ENCODE results near the gene CTTNBP2. TPM values are rescaled to one million over a fixed set of nuclear protein-coding genes. Genes with fewer than 3 reads are reported as not detected.

The CTTNBP2 gene
- total RNA-seq, 4 donors from 2014 or later, result 3.1 to 31.4 (median 4.8) TPM

DNA sequence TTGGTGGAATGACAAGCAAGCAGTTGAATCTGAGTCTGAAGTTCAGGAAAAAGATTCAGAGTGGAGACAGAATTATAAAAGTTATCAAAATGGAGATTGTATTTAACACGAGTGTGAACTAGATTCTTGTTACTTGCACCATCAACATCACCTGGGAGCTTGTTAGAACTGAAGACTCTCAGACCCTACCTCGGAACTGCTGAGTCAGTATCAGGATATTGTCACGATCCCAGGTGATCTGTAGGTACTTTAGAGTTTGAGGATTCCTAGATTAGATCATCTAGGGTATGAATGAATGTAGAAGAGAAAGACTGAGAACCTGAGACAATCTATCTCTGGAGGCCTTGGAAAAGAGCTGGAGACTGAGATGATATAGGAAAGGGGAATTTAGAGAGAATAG, 194.1 kb downstream of the CTTNBP2 start:
- Histone ChIP-seq H3K27me3 (no peaks in the 10 kb centered on the region), H3K36me3 (no peaks in the 10 kb centered on the region), H3K4me3 (no peak overlapping the region), H3K4me1 (peaks cover 0 to 8% (median 0%) of the 10 kb centered on the region in 4 donors), H3K9me3 (no peaks in the 10 kb centered on the region), H3K27ac (no peak overlapping the region)
- TF ChIP-seq POLR2A (IDR thresholded peaks at IDR 0.05), result no peak
- TF ChIP-seq, protein P1, sequence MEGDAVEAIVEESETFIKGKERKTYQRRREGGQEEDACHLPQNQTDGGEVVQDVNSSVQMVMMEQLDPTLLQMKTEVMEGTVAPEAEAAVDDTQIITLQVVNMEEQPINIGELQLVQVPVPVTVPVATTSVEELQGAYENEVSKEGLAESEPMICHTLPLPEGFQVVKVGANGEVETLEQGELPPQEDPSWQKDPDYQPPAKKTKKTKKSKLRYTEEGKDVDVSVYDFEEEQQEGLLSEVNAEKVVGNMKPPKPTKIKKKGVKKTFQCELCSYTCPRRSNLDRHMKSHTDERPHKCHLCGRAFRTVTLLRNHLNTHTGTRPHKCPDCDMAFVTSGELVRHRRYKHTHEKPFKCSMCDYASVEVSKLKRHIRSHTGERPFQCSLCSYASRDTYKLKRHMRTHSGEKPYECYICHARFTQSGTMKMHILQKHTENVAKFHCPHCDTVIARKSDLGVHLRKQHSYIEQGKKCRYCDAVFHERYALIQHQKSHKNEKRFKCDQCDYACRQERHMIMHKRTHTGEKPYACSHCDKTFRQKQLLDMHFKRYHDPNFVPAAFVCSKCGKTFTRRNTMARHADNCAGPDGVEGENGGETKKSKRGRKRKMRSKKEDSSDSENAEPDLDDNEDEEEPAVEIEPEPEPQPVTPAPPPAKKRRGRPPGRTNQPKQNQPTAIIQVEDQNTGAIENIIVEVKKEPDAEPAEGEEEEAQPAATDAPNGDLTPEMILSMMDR (IDR thresholded peaks at IDR 0.05), result no peak
- DNase-seq, result no peak

GRCh38 chr7:117675497-117676435, 197.5 kb downstream of the CTTNBP2 start:
- H3K27ac ChIP-seq, result no peak overlapping the region
- DNase-seq, result no peak

GRCh38 chr7:117674617-117675016, 198.6 kb downstream of the CTTNBP2 start:
- no peaks in the 10 kb centered on the region for H3K4me1 ChIP-seq
- H3K36me3 ChIP-seq, result no peaks in the 10 kb centered on the region
- no peak overlapping the region for H3K27ac ChIP-seq
- H3K9me3 ChIP-seq, result no peaks in the 10 kb centered on the region
- H3K27me3 ChIP-seq, result no peaks in the 10 kb centered on the region
- no peak for DNase-seq
- no peak overlapping the region for H3K4me3 ChIP-seq
- TF ChIP-seq, protein P1 (IDR thresholded peaks at IDR 0.05), result no peak
- TF ChIP-seq POLR2A (IDR thresholded peaks at IDR 0.05), result no peak

More at GRCh38 chr7:117675497-117676435, 197.5 kb downstream of the CTTNBP2 start:
- no peak overlapping the region for H3K4me3 ChIP-seq
- no peak for TF ChIP-seq POLR2A (IDR thresholded peaks at IDR 0.05)
- TF ChIP-seq, protein P1 (IDR thresholded peaks at IDR 0.05), result no peak
- H3K4me1 ChIP-seq, result no peaks in the 10 kb centered on the region
- no peaks in the 10 kb centered on the region for H3K9me3 ChIP-seq
- no peaks in the 10 kb centered on the region for H3K36me3 ChIP-seq
- H3K27me3 ChIP-seq, result no peaks in the 10 kb centered on the region

GRCh38 chr7:117673839-117674238, 199.4 kb downstream of the CTTNBP2 start:
- H3K4me3 ChIP-seq, result peak overlapping the region in 1 of 4 donors; percentile 12
- no peaks in the 10 kb centered on the region for H3K4me1 ChIP-seq
- DNase-seq, result no peak
- H3K9me3 ChIP-seq, result no peaks in the 10 kb centered on the region
- peak overlapping the region in 3 of 4 donors; percentile 37 to 75 (median 41) for H3K27ac ChIP-seq
- no peak for TF ChIP-seq POLR2A (IDR thresholded peaks at IDR 0.05)
- TF ChIP-seq, protein P1 (IDR thresholded peaks at IDR 0.05), result peak in 3 of 6 experiments; percentile 67 to 80 (median 70)
- H3K36me3 ChIP-seq, result no peaks in the 10 kb centered on the region
- H3K27me3 ChIP-seq, result no peaks in the 10 kb centered on the region

GRCh38 chr7:117673367-117673766, 199.9 kb downstream of the CTTNBP2 start:
- TF ChIP-seq POLR2A (IDR thresholded peaks at IDR 0.05), result no peak
- TF ChIP-seq, protein P1 (IDR thresholded peaks at IDR 0.05), result no peak
- Histone ChIP-seq H3K36me3 (no peaks in the 10 kb centered on the region), H3K27me3 (no peaks in the 10 kb centered on the region), H3K9me3 (no peaks in the 10 kb centered on the region), H3K27ac (peak overlapping the region in 3 of 4 donors; percentile 37 to 75 (median 41)), H3K4me3 (peak overlapping the region in 1 of 4 donors; percentile 12), H3K4me1 (no peaks in the 10 kb centered on the region)
- DNase-seq, result peak in 2 of 3 donors; percentile 63 to 64
